Pulmonary artery endothelial cell (primary cell): ENCODE measurements around the gene CST4. TPM values are rescaled to one million over a fixed set of nuclear protein-coding genes. Genes with fewer than 3 reads are reported as not detected.
"Not testable (repeated sequence)": the region's sequence is repeated elsewhere in the genome, so short reads cannot be mapped to it uniquely, and the experiment has no call there.

ENCODE experiments used
- DNase-seq: peaks from one replicate; pipeline ENCODE4 v3.0.0-alpha.2; 2011; ENCODE audit warnings: low read depth, low spot score
- total RNA-seq: library from RNA; depleted of rRNA; stranded (reverse); fragments of >200 nt; gene quantifications from 2 replicates; pipeline ENCODE4 v1.2.3, GENCODE V29; 2014

The CST4 gene
- total RNA-seq, 1 donor from 2014 or later = not detected

DNA sequence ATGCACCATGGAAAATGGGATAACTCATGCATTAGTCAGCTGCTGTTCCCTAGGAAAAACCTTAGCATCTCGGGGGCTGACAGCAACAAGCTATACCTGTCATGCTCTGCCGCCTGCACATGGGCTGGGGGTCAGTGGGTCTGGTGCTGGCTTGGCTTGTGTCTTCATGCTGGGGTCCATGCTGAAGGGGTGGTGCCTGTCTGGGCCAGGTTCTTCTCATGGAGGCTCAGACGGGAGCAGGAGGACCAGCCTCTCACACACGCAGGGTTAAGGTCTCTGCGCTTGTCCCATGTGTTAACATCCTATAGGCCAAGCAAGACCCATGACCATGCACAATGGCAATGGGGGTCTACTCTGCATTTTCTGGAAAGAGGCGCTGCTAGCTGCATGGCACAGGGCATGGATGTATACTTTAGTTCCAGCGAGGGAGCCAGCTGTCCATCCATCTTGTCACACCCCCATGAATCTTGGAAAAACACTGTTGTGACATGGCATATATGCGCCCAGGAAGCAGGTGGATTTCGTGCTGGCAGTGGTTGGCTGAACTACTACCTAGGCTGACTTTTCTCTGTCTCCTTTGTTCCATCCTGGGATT lies 26.5 kb downstream of the CST4 start:
- DNase-seq = no peak

DNA sequence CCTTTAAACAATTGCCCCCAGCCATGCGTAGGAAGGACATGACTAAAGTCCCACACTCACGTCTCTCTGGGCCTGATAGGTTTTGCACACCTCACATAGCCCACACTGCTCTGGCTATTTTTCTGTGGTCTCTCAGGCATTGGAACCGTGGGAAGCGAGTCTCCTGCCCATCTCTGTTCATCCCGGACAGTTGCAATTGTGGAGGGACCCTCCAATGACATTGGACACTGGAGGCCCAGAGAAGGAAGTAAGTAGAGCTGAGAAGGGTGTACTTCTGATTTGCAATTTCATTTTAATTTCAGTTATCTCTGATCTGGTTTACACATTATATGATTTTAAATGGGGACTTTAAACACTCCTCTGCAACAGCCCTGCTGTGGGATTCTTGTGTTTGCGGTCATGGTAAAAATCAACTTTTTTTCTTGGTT lies 27.8 kb downstream of the CST4 start:
- DNase-seq = no peak

DNA sequence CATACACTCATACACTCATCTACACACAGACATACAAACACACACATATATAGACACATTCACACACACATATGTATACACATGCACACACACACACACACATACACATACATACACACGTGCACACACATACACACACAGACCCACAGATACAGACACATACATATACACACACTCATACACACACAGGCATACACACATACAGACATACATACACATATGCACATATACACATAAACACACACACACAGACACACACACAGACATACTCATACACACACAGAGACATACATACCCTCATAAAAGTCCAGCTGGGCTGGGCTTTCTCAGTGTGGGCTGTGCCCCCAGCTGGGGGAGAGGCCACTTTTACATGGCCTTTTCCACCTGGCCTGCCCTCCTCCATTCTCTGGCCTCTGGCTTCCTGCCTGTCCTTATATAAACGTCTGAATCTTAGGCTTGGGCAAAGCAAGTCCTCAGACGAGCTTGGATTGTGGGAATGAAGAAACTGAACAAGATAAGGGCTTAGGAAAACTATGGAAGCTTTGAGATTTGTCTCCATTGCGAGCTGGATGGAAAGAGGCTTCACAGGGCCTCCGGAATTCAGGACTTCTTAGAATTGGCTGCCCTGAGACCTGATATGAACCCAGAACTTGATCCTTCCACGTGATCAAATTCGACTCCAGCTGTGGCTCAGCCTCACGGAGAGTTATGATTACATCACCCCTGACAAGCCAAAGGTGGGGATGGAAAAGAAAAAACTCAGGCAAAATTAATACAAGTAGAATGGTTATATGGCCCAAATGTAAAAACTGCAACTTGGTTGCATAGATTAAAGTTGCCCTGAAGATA lies 28.6 kb downstream of the CST4 start:
- no peak for DNase-seq

DNA sequence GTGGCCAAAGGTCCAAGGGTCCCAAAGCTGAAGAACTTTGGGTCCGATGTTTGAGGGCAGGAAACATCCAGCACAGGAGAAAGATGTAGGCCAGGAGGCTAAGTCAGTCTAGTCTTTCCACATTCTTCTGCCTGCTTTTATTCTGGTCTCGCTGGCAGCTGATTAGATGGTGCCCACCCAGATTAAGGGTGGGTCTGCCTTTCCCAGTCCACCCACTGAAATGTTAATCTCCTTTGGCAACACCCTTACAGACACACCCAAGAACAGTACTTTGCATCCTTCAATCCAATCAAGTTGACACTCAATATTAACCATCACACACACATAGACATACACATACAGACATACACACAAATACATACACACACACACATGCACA lies 29.2 kb downstream of the CST4 start:
- DNase-seq = not testable (repeated sequence)

DNA sequence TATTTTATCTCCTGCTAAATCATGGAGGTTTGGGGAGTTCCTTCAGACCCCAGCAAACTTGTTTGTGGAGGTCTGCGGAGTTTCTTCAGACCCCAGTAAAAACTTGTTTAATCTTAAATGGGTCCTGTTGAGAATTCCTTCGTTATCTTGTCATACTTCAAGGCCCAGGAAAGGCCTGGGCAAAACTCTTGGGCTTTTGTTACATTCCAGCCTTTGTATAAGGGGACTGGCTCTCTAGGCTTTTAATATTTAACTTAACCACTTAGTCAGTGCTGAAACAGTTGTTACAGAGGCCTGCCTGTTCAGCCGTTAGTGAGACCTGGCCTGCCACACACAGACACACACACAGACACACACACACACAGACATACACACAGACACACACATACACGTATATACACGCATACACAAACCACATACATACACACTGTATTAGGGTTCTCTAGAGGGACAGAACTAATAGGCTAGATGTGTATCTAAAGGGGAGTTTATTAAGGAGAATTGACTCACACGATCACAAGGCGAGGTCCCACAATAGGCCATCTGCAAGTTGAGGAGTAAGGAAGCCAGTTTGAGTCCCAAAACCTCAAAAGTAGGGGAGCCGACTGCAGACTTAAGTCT lies 29.7 kb downstream of the CST4 start:
- no peak for DNase-seq

DNA sequence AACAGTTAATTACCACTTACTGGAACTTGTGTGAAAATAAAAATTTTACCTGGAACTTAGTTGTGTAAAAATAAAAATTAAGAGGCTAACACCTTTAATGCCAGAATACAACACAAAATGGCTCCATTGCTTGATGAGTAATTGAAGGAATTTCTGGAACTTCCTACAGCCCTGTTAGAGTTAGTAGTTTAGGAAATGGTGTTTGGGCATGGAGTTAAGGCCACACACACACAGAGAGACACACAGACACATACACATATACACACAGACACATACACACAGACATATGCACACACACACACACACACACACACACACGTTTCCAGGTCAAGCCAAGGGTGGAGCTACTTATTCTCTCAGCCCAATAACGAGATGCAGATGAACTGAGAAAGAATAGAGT lies 30.5 kb downstream of the CST4 start:
- DNase-seq = no peak

DNA sequence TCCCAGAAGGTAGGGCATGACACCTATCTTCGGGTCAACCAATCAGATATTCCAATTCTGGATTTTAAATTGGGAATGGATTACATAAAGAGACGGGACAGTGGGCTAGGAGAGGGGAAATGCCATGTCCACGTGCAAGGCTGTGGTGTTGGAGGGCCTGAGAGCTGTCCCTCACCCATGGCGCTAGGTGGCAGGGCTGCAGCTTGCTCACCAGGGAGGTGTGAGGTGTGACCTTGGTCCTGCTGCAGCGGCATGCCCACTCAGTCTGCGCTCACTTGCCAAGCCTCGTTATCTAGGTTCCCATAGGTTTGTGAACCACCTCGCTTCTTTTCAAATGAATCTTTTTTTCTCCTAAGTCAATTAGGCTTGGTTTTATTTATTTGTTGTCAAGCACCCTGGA lies 31.6 kb downstream of the CST4 start:
- no peak for DNase-seq

DNA sequence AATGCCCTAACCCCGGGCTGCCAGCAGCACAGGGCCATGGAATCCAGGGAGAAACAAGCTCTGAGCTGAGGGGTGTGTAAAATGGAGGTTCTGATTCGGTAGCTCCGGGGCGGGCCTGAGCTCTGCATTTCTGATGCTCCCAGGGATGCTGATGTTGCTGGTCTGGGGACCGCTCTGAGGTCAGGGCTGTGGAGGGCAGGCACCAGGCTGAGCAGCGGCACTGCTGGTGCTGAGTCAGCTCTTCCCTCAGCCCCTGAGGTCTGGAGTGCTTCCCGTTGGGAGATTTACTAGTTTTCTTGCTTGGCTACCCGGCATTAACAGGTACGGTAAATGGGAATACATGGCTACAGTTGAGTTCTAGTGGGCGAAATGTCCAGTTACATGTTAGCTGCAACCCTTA lies 32.5 kb downstream of the CST4 start:
- no peak for DNase-seq

DNA sequence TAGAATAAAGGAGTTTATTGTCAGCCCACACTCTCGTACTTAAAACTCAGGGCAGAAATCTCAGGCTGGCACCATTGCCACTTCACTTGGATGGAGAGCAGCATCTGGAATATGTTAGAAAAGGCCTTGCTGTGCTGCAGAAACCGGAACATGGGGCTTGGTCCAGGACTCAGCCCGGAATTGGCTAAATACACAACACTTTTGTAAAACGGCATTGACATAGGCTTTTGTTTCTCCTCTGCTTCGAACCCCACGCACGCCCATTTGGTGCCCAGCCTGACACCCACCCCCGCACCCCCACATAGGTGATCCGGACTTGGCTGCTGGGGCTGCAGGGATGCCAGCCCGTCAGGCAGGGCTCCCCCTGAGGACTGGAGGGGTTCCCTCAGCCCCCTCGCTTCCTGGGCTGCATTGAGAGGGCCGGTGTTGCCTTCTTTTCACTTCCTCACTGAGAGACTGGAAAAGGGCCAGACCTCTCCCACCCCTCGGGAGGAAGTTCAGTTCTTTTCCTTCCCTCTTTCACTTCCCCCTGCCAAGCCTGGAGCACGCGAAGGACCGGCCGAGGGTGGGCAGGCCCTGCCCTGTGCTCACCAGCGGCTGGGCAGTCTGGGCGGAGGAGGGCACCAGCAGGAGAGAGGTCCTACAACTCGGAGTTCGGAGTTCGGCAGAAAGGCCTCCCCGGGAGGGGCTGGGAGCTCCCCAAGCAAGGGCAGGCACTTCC lies 33.2 kb downstream of the CST4 start:
- DNase-seq = no peak

DNA sequence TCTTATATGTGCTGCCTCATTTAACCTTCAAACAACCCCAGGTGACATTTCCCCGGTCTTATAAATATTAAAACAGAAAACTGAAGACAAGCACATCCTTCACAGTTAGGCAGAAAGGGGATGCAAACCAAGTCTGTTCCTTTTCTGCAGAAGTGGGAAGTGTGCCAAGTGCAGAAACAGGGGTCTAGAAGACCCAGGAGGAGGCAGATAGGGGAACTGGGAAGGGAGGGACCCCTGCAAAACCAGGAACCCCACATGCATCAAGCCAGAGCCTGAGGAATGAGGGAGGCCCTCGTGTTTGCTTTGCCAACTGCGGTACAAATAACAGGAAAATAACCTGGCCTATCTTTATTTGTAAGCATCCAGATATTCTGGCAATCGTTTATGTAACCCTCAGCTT lies 34.1 kb downstream of the CST4 start:
- DNase-seq = no peak

DNA sequence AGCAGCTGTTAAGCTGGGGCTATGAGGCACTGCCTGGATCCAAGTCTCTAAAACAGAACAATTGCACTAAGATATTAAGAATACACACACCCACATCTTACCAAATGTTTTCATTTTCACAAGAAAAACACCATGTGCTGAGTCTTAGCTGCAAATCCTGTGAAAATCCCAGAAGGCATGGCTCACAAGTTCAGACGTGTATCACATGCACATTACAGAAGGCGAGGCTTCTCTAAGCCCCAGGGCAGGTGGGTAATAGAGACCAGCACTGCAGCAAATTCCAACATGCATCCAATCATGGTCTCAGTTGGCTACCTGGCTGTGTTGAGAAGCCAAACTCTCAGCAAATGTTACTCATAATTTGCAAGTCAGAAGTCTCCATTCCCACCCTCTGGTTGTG lies 34.8 kb downstream of the CST4 start:
- DNase-seq = no peak

DNA sequence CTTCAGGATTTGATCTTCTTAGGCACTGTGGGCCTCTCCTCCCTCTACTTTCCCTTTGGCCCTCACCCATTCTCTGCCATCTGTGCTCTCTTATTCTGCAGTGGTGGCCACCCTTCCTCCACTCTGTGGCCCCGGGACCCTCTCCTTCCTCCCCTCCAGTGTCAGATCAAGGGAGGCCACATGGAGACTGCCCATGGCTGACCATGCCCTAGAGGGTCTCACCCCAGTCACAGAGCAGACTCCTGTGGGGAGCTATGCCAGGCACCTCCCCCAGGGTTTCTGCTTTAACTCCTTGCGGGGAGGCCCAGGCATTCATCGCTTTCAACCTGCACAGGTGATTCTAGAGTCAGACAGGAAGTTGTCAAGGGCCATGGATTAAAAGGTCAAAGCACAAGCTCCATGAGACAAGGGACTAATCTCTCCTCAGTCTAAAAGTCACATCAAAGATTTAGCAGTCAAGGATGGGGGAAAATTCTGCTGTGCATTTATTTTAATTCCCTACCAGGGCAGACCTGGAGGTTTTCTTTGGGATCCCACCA lies 35.4 kb downstream of the CST4 start:
- no peak for DNase-seq

DNA sequence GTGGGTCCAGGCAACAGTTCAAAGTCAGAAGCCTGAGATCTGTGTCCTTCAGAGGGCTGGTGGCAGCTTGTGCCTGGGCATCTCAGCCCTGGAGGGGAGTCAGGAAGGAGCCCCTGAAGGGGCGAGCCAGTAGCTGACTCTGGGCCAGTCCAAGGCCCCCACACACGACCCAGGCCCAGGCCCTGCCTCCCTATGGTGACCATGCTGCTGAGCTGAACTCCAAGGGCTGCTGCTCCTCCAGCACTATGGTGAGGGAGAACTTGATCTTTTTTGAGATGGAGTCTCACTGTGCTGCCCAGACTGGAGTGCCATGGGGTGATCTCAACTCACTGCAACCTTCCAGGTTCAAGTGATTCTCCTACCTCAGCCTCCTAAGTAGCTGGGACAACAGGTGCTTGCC lies 35.9 kb downstream of the CST4 start:
- DNase-seq = no peak

DNA sequence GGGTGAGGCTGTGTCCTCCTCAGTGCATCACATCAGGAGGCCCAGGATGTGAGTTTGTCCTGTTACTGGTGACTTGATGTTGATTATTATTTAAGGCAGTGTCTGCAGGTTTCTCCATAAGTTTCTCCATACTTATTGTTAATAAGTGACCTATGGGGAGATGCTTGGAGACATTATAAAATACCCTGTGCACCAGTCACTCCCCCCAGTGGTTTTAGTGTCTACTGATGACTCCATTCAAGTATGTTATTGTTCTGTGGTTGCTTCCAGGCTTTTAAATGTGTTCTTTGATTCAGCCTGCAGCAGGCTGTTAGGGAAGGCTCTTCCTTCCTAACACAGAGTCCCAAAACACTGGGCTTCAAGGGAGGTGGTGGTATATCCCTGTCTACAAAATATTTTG lies 36.5 kb downstream of the CST4 start:
- no peak for DNase-seq

DNA sequence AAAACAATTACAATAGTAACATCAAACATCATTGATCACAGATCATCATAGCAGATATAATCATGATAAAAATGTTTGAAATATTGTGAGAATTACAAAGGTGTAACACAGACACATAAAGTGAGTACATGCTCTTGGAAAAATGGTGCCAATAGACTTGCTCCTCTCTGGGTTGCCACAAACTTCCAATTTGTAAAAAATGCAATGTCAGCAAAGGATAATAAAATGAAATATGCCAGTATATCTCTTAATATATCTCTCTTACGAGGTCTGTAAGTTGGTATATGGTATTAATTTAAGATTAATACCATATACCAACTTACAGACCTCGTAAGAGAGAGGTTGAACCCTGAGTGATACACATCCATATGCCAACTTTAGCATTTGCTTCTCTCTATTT lies 37.7 kb downstream of the CST4 start:
- DNase-seq = no peak

DNA sequence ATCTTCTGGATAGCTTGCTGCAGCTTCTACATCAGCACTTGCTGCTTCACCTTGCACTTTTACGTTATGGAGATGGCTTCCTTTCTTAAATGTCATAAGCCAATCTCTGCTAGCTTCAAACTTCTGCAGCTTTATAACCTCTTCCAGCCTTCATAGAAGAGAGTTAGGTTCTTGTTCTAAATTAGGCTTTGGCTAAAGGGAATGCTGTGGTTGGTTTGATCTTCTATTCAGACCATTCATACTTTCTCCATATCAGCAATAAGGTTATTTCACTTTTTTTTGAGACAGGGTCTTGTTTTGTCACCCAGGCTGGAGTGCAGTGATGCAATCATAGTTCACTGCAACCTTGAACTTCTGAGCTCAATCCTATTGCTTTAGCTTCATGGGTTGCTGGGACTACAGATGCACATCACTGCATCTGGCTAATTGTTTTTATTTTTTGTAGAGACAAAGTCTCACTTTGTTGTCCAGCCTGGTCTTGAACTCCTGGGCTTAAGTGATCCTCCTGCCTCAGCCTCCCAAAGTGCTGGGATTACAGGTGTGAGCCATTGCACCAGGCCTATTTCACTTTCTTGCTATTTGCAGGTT lies 38.9 kb downstream of the CST4 start:
- no peak for DNase-seq

DNA sequence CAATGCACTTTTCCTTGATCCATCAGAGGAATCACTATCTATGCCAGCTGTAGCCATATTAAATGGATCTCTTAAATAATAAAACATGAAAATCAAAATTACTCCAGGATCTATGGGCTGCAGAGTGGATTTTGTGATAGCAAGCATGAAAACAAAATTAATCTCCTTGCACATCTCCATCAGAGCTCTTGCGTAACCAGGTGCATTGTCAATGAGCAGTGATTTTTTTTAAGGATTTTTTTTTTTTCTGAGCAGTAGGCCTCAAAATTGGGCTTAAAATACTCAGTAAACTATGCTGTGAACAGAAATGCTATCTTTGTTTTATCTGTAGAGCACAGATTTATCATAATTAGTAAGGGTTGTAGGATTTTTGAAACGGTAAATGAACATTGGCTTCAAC lies 39.6 kb downstream of the CST4 start:
- no peak for DNase-seq

DNA sequence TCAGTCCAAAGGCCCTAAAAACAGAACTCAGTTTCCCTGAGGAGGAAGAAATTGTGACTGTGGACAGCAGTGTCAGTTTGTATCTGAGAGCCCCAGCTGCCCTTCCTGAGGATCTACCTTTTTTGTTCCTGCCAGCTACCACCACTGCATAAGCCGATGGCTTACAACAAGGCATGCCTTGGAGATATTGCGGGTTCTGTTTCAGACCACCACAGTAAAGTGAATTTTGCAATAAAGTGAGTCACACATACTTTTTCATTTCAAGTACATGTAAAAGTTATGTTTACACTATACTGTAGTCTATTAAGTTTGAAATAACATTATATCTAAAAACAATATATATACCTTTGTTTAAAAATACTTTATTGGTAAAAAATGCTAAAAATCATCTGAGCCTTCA lies 41.5 kb downstream of the CST4 start:
- DNase-seq = no peak

DNA sequence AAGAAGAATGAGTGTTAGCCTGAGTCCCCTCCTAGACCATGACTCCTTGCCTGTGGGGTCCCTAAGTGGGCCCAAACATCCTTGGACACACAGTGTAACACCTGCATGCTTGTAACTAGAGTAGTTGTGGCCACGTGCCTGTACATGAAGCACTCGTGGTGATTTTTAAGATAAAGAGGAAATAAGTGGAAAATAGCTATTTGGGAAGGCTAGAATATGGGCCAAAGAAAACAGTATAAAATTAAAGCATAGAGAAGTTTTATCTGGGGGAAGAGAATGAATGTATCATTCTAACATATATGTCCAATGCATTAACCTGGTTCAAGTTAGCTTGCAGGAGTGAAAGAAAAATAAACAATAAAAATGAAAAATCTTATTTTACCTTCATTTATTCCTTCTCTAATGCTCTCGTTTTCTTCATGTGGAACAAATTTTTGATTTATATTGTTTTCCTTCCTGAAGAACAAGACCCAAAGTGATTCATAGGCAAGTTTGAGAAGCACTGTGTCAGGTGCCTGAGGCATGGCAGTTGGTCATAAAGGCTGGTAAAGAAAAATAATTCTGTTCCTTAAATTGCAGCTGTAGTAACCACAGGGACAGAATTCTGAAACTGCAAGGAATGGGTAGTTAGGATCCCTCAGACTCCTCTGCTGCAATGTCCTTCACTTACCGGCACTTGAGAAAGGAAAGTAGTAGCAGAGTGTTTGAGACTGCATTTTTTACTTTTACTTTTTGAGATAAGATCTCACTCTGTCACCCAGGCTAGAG lies 42.5 kb downstream of the CST4 start:
- DNase-seq = no peak

DNA sequence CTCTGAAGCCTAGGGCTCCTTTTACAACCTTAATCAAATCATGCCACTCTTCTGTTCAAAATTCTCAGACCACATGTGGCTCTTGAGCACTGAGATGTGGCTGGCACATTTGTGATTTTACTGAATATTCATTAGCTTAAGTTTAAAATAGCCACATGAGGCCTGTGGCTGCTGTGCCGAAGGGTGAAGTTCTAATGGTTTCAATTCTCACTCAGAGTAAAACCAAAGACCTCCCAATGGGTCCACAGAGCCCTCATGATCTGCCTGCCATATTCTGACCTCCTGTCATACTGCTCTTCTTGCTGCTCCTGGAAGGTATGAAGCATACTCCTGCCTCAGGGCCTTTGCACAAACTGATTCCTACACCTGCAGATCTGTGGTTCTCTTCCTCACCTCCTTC lies 43.3 kb downstream of the CST4 start:
- no peak for DNase-seq

DNA sequence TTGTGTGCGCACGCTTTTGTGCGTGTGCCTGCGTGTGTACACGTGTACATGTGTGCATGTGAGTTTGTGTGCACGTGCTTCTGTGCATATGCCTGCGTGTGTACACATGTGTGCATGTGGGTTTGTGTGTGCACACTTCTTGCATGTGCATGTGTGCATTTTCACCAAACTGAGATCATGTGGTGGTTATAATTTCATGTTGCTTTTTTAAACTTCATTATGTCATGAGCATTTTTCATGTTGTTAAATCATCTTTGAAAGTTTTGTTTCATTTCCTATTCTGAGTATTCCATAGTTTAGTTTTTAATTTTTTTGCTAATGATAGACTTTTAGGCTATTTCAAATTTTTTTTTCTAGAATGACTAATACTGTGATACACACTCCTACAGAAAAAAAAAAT lies 44.7 kb downstream of the CST4 start:
- no peak for DNase-seq
